Aorta (tissue), 5 donors: Measurements from ENCODE around the gene COX14. TPM values are rescaled to one million over a fixed set of nuclear protein-coding genes. Genes with fewer than 3 reads are reported as not detected.

Experiments
- ATAC-seq: fragments of 200-7000 bp; cut with Tn5 transposase; one replicate; pipeline ENCODE4 v1.9.1; 2022; ENCODE audit warnings: moderate library complexity; ENCODE audit not compliant: low FRiP score
- DNase-seq, 2 donors: peaks; one replicate each; pipeline ENCODE4 v3.0.0-alpha.2; 2020
- H3K27ac ChIP-seq, 2 donors: one replicate each; pipeline ENCODE4 v1.5.1; 2013; ENCODE audit warnings: low read length in 2 of 2, mild to moderate bottlenecking in 2 of 2, moderate library complexity in 2 of 2, control low read depth in 1 of 2, inconsistent platforms in 1 of 2, low read depth in 1 of 2
- H3K27me3 ChIP-seq, 2 donors: one replicate each; pipeline ENCODE4 v1.6.1; 2013; ENCODE audit warnings: control low read depth in 1 of 2, low read length in 1 of 2, mild to moderate bottlenecking in 1 of 2, moderate library complexity in 1 of 2; ENCODE audit not compliant: insufficient read depth in 2 of 2, control insufficient read depth in 1 of 2
- H3K36me3 ChIP-seq, 2 donors: one replicate each; pipeline ENCODE4 v1.6.1; 2013; ENCODE audit warnings: control low read depth in 1 of 2, low read length in 1 of 2, mild to moderate bottlenecking in 1 of 2; ENCODE audit not compliant: insufficient read depth in 2 of 2, control insufficient read depth in 1 of 2
- H3K4me1 ChIP-seq, 2 donors: one replicate each; pipeline ENCODE4 v1.6.1; 2013; ENCODE audit warnings: low read length in 2 of 2, control low read depth in 1 of 2, mild to moderate bottlenecking in 1 of 2, moderate library complexity in 1 of 2; ENCODE audit not compliant: insufficient read depth in 2 of 2, control insufficient read depth in 1 of 2
- H3K4me3 ChIP-seq, 2 donors: one replicate each; pipeline ENCODE4 v1.5.1; 2013; ENCODE audit warnings: low read length in 2 of 2, control low read depth in 1 of 2, mild to moderate bottlenecking in 1 of 2
- H3K9me3 ChIP-seq: one replicate; pipeline ENCODE4 v1.6.1; 2013; ENCODE audit warnings: mild to moderate bottlenecking, low read length; ENCODE audit not compliant: control insufficient read depth
- WGBS, 2 donors: extraction: QIAGEN DNeasy Blood & Tissue Kit; methylation state at CpG; one replicate each; pipeline ENCODE4 v1.1.7; 2013; 5-methylcytosine and 5-hydroxymethylcytosine counted together
- intact Hi-C, 2 donors: fragments of 100-400 bp; cut with DNase I; formaldehyde crosslinking; loops; one replicate each; pipeline versions ENCODE4 v1.14.2 to v1.15.0; 2022
- long read RNA-seq, 2 donors: library from polyadenylated mRNA; unstranded; transcript quantifications; one replicate each; pipeline ENCODE4 v2.0.0, GENCODE V29; 2020 to 2021
- polyA plus RNA-seq, 2 donors: library from polyadenylated mRNA; stranded (reverse); fragments of 200-250 nt; gene quantifications; one replicate each; pipeline ENCODE4 v1.2.3, GENCODE V29; 2013
- total RNA-seq, 2 donors: library from RNA; stranded (reverse); fragmentation: NEBNext Ultra II Directional; extraction: Animal tissue kit (Norgen Biotek cat#: 25700); gene quantifications; one replicate each; pipeline ENCODE4 v1.2.1, GENCODE V29; 2021
- donor health status: healthy with polysubstance abuse.
- donor health status: Bipolar disorder and iron deficiency.
- donor health status: DM: no; HTN: no; CAD: no.
- donor health status: DM: no; HTN: no; CAD: no.
- donor health status: DM: yes; HTN: yes; CAD: no.

Gene COX14
- total RNA-seq (10 to 100 TPM; 49.3 to 52.7 TPM), polyA plus RNA-seq (100 to 1,000 TPM in 1 of 2 donors, 10 to 100 TPM in 1; 93.6 to 214 TPM)
- long read RNA-seq, donor 1, transcript COX14-203 (2 exons, 739 nt): major isoform, 9 of 10 reads
- long read RNA-seq, donor 1, partial matches to known transcripts: 0 of 10 reads
- long read RNA-seq, donor 1, other reads (novel, unspliced or antisense): 1 of 10 reads
- long read RNA-seq, donor 2, transcript COX14-203 (2 exons, 739 nt): major isoform, 10 of 11 reads
- long read RNA-seq, donor 2, partial matches to known transcripts: 0 of 11 reads
- long read RNA-seq, donor 2, other reads (novel, unspliced or antisense): 1 of 11 reads

DNA sequence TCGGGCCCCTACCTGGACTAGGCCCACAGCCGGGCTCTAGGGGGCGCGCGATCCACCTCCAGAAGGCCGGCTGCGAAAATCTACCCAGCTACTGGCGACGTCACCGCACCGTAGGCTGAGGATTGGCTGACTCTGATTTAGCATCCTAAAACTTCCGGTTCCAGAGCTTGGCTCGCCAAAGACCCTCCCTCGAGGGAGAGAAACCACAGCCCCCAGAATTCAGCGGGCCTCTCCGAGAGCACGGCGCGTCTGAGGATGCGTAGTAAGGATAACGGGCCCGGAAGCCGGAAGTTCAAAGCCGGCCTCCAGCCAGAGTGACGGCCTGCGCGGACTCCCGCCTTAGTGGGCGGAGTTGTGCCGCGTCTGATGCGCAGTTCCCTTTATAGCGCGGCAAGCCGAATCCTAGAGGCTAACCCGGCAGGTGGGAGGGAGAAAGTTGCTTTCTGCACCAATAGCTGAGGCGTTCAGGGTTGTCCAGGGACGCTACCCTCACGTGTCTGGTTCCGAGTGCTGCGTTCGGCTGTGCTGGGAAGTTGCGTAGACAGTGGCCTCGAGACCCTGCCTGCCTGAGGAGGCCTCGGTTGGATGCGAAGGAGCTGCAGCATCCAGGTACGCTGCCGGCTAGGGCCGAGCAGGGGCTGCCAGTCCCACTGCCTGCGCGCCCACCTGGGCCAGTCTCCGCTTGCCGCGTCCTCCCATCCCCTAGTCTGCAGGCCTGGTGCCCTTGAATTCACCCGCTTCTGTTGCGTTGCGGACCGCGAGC is at the start of gene COX14:
TSS of gene COX14 (plus strand) at position 544 of the 763 bp plus-strand sequence. CDS start 7,808 bp downstream, outside the sequence.
- DNase-seq: peak; percentile 99
- Histone ChIP-seq H3K4me1 (peaks cover 0 to 2% of the 10 kb centered on the region in 2 donors), H3K27ac (peak within 1 kb of the TSS; percentile 87 to 94), H3K9me3 (no peaks in the 10 kb centered on the region), H3K27me3 (no peaks in the 10 kb centered on the region), H3K36me3 (no peaks in the 10 kb centered on the region), H3K4me3 (peak within 1 kb of the TSS; percentile 45 to 68)
- intact Hi-C loops: loop anchor here (1.0 to 2.0 kb wide), 3 partner anchors 23 to 55 kb away; partner anchors contain the start of gene CERS5 (in 1 of the 2)
- peak; percentile 96 for ATAC-seq
- 0% methylated on average over 59 of the region's 59 CpGs for WGBS, 2 donors

- Histone ChIP-seq H3K36me3 (no peaks in the 10 kb centered on the region), H3K9me3 (no peaks in the 10 kb centered on the region), H3K27ac (no peak overlapping the region), H3K4me3 (no peak overlapping the region), H3K27me3 (no peaks in the 10 kb centered on the region), H3K4me1 (no peaks in the 10 kb centered on the region)
- intact Hi-C loops: no loop called here
- ATAC-seq (no peak), DNase-seq (peak in 1 of 2 donors; percentile 12)
- 94 to 100% methylated on average over 5 of the region's 5 CpGs for WGBS, 2 donors
These were observed 49.1 kb upstream of the COX14 start for GRCh38 chr12:50062728-50063460.

DNA sequence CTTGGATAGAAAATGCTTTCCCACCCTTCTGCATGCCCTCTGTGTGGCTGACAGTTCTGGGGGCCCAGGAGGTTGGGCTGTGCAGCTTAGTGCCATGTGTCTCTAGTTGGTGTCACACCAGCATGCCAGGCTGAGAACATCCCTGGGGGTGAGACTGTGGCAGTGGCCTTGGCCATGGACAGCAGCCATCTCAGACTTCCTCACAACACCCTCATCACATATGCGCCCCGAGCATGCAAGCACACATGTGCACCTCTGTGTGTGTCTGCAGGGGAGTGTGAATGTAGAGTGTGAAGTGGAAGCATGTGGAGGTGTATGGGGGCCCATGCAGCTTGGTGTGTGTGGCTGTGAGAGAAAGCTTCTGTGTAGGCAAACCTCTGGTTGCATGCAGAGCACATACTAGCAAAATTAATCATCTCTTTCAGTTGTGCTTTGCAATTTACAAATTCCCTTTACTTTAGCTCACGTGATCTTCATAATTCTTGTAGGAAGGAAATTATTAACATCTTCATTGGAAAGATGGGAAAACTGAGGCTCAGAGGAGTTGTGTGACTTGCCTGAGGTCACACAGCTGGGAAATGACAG is 46.2 kb upstream of the COX14 start:
- WGBS, 2 donors: 84 to 91% methylated on average over 3 of the region's 3 CpGs
- DNase-seq (peak in 1 of 2 donors; percentile 34), ATAC-seq (no peak)
- Histone ChIP-seq H3K9me3 (no peaks in the 10 kb centered on the region), H3K4me1 (no peaks in the 10 kb centered on the region), H3K27me3 (no peaks in the 10 kb centered on the region), H3K4me3 (no peak overlapping the region), H3K36me3 (no peaks in the 10 kb centered on the region), H3K27ac (no peak overlapping the region)
- intact Hi-C loops: no loop called here

DNA sequence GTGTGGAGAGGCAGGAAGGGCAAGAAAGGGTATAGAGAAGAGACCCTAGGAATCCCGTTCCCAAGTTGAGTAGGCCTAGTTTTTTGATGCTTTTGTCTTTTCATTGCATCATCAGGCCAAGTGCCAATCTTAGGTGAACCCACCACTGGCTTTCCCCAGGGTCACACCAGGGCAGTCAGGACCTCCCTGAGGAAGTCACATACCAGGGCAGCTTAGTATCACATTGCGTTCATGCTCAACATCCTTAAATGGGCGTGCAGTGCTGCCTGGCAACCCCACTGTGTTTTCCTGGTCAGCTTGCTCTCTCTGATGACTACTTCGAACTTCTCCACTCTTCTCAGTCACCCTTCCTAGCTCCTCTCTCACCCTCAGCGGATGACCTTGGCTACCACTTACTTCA is 45.6 kb upstream of the COX14 start:
- Histone ChIP-seq H3K36me3 (no peaks in the 10 kb centered on the region), H3K27me3 (no peaks in the 10 kb centered on the region), H3K4me1 (no peaks in the 10 kb centered on the region), H3K27ac (no peak overlapping the region), H3K4me3 (no peak overlapping the region), H3K9me3 (no peaks in the 10 kb centered on the region)
- DNase-seq (peak; percentile 78 to 87), ATAC-seq (peak; percentile 41)
- intact Hi-C loops: no loop called here
- WGBS, 2 donors: 28 to 36% methylated on average over 5 of the region's 5 CpGs

DNA sequence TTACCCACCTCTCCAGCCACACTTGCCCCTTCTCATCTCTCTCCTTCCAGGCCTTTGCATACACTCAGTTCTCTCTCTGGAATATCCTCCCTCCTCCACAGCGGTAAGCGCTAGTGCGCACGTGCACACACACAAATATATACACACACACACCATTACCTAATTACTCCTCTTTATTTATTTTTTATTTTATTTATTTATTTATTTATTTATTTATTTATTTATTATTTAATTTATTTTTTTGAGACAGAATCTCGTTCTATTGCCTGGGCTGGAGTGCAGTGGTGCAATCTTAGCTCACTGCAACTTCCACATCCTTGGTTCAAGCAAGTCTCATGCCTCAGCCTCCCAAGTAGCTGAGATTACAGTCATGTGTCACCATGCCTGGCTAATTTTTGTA is 43.0 kb upstream of the COX14 start:
- WGBS, 2 donors: 96 to 97% methylated on average over 5 of the region's 5 CpGs
- no peaks in the 10 kb centered on the region for H3K9me3 ChIP-seq
- no peak overlapping the region for H3K4me3 ChIP-seq
- H3K36me3 ChIP-seq: no peaks in the 10 kb centered on the region
- no peaks in the 10 kb centered on the region for H3K4me1 ChIP-seq
- intact Hi-C loops: no loop called here
- ATAC-seq (no peak), DNase-seq (peak in 1 of 2 donors; percentile 12)
- H3K27ac ChIP-seq: no peak overlapping the region
- no peaks in the 10 kb centered on the region for H3K27me3 ChIP-seq

GRCh38 chr12:50069539-50069938 is 42.5 kb upstream of the COX14 start:
- no peaks in the 10 kb centered on the region for H3K27me3 ChIP-seq
- 95 to 98% methylated on average over 3 of the region's 3 CpGs for WGBS, 2 donors
- no peaks in the 10 kb centered on the region for H3K4me1 ChIP-seq
- DNase-seq: peak in 1 of 2 donors; percentile 10
- no peaks in the 10 kb centered on the region for H3K9me3 ChIP-seq
- ATAC-seq: no peak
- H3K4me3 ChIP-seq: no peak overlapping the region
- H3K27ac ChIP-seq: no peak overlapping the region
- H3K36me3 ChIP-seq: no peaks in the 10 kb centered on the region
- intact Hi-C loops: no loop called here

DNA sequence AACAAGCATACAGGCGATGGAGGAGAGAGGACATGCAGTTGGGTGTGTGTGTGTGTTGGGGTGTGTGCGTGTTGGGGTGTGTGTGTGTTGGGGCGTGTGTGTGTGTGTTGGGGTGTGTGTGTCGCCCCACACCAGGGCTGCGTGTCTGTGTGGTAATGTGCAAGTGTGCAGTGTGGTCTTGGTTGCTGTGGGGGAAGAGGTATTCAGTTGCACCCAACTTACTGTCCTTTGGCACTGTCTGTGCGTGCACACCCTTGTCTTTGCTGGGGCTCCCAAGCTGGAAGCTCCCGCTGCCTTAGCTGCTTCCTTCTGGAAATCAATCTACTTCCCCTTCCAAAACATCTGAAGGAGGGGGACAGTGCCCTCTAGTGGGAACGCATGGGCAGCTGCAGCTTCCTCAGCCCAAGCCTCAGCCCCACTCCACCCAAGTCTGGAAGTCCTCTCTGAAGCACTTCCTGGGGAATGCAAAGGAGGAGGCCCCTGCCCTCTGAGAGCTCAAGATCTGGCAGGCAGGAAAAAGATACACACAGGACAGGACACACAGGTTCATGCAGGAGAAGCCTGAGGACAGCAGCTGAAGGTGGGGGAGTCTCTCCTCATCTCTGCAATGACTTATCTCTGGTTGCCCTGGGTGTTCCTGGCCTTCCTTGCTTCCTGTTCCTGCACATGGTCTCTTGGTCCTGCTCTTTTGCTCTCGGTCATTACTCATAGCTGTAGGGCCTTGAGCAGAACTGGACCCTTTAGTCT is 41.5 kb upstream of the COX14 start:
- Histone ChIP-seq H3K9me3 (no peaks in the 10 kb centered on the region), H3K27ac (no peak overlapping the region), H3K27me3 (no peaks in the 10 kb centered on the region), H3K4me1 (no peaks in the 10 kb centered on the region), H3K36me3 (no peaks in the 10 kb centered on the region), H3K4me3 (no peak overlapping the region)
- DNase-seq: peak; percentile 89 to 91
- 35 to 40% methylated on average over 9 of the region's 9 CpGs for WGBS, 2 donors
- intact Hi-C loops: loop anchor here (2.0 to 5.0 kb wide), 3 partner anchors 103 to 242 kb away; no protein-coding TSS in a partner anchor
- ATAC-seq: peak; percentile 84
